ENCODE measurements around the gene SLC5A6.

The SLC5A6 gene

GRCh38 chr2:27247893-27248292, 35.8 kb upstream of the SLC5A6 start:
- no peak overlapping the region for H3K9ac ChIP-seq (ENCODE audit: low read length)
- no peak overlapping the region for H3K4me3 ChIP-seq (ENCODE audit: low read depth in 1 of 2, low read length in 2 of 2)
- H3K27ac ChIP-seq (ENCODE audit: low read depth, low read length), result no peak overlapping the region
- H3K4me1 ChIP-seq (ENCODE audit: insufficient read depth, low read length), result no peaks in the 10 kb centered on the region
- peaks cover 0 to 10% of the 10 kb centered on the region in 2 donors for H3K27me3 ChIP-seq (ENCODE audit: control insufficient read depth in 1 of 2, insufficient read depth in 2 of 2, low read length in 2 of 2)
- H3K36me3 ChIP-seq (ENCODE audit: insufficient read depth, low read length), result peaks cover 14% of the 10 kb centered on the region
- H3K9me3 ChIP-seq (ENCODE audit: low read length), result no peaks in the 10 kb centered on the region

- no peak overlapping the region for H3K9ac ChIP-seq (ENCODE audit: low read length)
- no peak overlapping the region for H3K27ac ChIP-seq (ENCODE audit: low read depth, low read length)
Measured at GRCh38 chr2:27245626-27246025, 33.6 kb upstream of the SLC5A6 start.

DNA sequence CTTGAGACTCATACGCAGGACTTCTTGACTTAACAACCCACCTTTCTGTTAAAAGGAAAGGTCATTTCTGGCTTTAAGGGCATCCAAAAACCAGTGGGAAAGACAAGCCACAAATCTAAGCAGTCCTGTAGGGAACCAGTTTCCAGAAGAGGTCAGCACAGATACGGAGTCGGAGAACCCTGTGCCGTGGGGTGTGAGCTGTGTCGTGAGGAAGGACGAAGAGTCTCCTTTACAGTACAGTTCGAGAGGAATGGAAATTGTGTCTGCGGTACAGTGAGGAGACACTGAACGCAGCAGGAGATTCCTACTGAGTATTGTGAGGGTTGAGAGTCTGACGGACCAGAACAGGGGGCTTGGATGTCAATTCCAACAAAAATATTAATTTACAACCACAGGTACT, 33.0 kb upstream of the SLC5A6 start:
- H3K4me1 ChIP-seq (ENCODE audit: insufficient read depth, low read length), result no peaks in the 10 kb centered on the region
- H3K27me3 ChIP-seq (ENCODE audit: control insufficient read depth in 1 of 2, insufficient read depth in 2 of 2, low read length in 2 of 2), result no peaks in the 10 kb centered on the region
- no peak overlapping the region for H3K27ac ChIP-seq (ENCODE audit: low read depth, low read length)
- peaks cover 39% of the 10 kb centered on the region for H3K36me3 ChIP-seq (ENCODE audit: insufficient read depth, low read length)
- H3K4me3 ChIP-seq (ENCODE audit: low read depth in 1 of 2, low read length in 2 of 2), result no peak overlapping the region
- H3K9ac ChIP-seq (ENCODE audit: low read length), result no peak overlapping the region
- no peaks in the 10 kb centered on the region for H3K9me3 ChIP-seq (ENCODE audit: low read length)

More at GRCh38 chr2:27245626-27246025, 33.6 kb upstream of the SLC5A6 start:
- no peaks in the 10 kb centered on the region for H3K4me1 ChIP-seq (ENCODE audit: insufficient read depth, low read length)
- H3K4me3 ChIP-seq (ENCODE audit: low read depth in 1 of 2, low read length in 2 of 2), result no peak overlapping the region
- H3K9me3 ChIP-seq (ENCODE audit: low read length), result no peaks in the 10 kb centered on the region
- peaks cover 0 to 2% of the 10 kb centered on the region in 2 donors for H3K27me3 ChIP-seq (ENCODE audit: control insufficient read depth in 1 of 2, insufficient read depth in 2 of 2, low read length in 2 of 2)
- H3K36me3 ChIP-seq (ENCODE audit: insufficient read depth, low read length), result peaks cover 34% of the 10 kb centered on the region

DNA sequence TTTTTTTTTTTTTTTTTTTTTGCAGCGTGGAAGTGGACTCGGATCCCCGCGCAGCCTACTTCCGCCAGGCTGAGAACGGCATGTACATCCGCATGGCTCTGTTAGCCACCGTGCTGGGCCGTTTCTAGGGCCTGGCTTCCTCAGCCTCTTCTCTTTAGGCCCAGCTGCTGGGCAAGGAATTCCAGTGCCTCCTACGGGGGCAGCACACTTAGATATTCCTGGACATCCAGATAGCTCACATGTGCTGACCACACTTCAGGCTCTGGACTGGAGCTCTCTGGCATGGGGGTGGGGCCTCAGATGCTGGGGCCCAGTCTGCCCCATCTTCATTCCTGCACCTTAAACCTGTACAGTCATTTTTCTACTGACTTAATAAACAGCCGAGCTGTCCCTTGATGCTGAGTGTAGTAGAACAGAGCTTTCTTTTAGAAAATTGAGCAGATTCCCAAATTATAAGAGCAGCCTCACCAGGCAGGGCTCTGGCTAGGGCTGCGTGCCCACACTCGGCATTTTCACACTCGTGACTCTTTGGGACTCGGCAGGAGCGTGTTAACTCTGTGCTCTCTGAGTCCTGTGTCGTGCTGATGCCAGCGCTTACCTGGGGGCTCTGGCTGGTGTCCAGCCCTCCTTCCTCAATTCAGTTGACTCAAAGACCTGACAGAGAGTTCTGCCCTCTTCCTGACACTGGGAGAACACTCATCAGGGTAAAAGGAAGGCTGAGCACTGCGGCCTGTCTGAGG, 31.5 kb upstream of the SLC5A6 start:
- no peak overlapping the region for H3K9ac ChIP-seq (ENCODE audit: low read length)
- H3K4me1 ChIP-seq (ENCODE audit: insufficient read depth, low read length), result no peaks in the 10 kb centered on the region
- H3K9me3 ChIP-seq (ENCODE audit: low read length), result no peaks in the 10 kb centered on the region
- no peak overlapping the region for H3K4me3 ChIP-seq (ENCODE audit: low read depth in 1 of 2, low read length in 2 of 2)
- peaks cover 42% of the 10 kb centered on the region for H3K36me3 ChIP-seq (ENCODE audit: insufficient read depth, low read length)
- H3K27me3 ChIP-seq (ENCODE audit: control insufficient read depth in 1 of 2, insufficient read depth in 2 of 2, low read length in 2 of 2), result no peaks in the 10 kb centered on the region
- H3K27ac ChIP-seq (ENCODE audit: low read depth, low read length), result no peak overlapping the region

- no peak overlapping the region for H3K27ac ChIP-seq (ENCODE audit: low read depth, low read length)
- no peak overlapping the region for H3K4me3 ChIP-seq (ENCODE audit: low read depth in 1 of 2, low read length in 2 of 2)
- peaks cover 52% of the 10 kb centered on the region for H3K36me3 ChIP-seq (ENCODE audit: insufficient read depth, low read length)
Measured at GRCh38 chr2:27242614-27242951, 30.5 kb upstream of the SLC5A6 start.

DNA sequence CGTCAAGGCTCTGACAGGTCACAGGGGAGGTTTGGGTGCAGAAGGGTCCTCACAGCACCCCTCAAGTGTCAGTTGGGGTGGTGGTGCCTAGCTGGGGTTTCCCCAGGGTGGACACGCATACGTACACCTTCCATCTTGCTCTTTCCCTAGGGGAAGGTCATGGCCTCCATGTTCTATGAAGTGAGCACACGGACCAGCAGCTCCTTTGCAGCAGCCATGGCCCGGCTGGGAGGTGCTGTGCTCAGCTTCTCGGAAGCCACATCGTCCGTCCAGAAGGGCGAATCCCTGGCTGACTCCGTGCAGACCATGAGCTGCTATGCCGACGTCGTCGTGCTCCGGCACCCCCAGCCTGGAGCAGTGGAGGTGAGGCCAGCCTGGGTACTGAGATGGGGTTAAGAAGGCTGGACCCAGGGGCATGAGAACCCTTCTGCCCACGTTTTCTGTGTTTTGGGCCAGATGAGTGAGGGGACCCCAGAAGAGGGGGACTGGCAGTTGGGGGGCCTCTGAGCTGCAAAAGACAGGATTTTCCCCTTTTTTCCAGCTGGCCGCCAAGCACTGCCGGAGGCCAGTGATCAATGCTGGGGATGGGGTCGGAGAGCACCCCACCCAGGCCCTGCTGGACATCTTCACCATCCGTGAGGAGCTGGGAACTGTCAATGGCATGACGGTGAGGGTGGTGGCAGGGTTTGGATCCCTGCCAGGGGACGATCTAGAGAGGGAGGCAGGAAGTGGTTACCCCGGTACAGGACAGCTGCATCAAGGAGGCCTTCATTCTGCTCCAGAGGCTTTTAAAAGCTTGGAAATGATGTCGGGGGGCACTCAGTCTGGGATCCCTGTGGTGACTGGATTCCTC, 29.9 kb upstream of the SLC5A6 start:
- Histone ChIP-seq H3K4me1 (ENCODE audit: insufficient read depth, low read length) (no peaks in the 10 kb centered on the region), H3K27me3 (ENCODE audit: control insufficient read depth in 1 of 2, insufficient read depth in 2 of 2, low read length in 2 of 2) (no peaks in the 10 kb centered on the region), H3K9ac (ENCODE audit: low read length) (no peak overlapping the region), H3K4me3 (ENCODE audit: low read depth in 1 of 2, low read length in 2 of 2) (no peak overlapping the region), H3K36me3 (ENCODE audit: insufficient read depth, low read length) (peaks cover 56% of the 10 kb centered on the region), H3K27ac (ENCODE audit: low read depth, low read length) (no peak overlapping the region), H3K9me3 (ENCODE audit: low read length) (no peaks in the 10 kb centered on the region)

More at GRCh38 chr2:27242614-27242951, 30.5 kb upstream of the SLC5A6 start:
- Histone ChIP-seq H3K9ac (ENCODE audit: low read length) (no peak overlapping the region), H3K27me3 (ENCODE audit: control insufficient read depth in 1 of 2, insufficient read depth in 2 of 2, low read length in 2 of 2) (no peaks in the 10 kb centered on the region), H3K4me1 (ENCODE audit: insufficient read depth, low read length) (no peaks in the 10 kb centered on the region), H3K9me3 (ENCODE audit: low read length) (no peaks in the 10 kb centered on the region)

- Histone ChIP-seq H3K9me3 (ENCODE audit: low read length) (no peaks in the 10 kb centered on the region), H3K27me3 (ENCODE audit: control insufficient read depth in 1 of 2, insufficient read depth in 2 of 2, low read length in 2 of 2) (no peaks in the 10 kb centered on the region), H3K36me3 (ENCODE audit: insufficient read depth, low read length) (peaks cover 70% of the 10 kb centered on the region), H3K4me1 (ENCODE audit: insufficient read depth, low read length) (no peaks in the 10 kb centered on the region), H3K27ac (ENCODE audit: low read depth, low read length) (no peak overlapping the region), H3K9ac (ENCODE audit: low read length) (no peak overlapping the region), H3K4me3 (ENCODE audit: low read depth in 1 of 2, low read length in 2 of 2) (no peak overlapping the region)
Measured at GRCh38 chr2:27240406-27240805, 28.3 kb upstream of the SLC5A6 start.

GRCh38 chr2:27238976-27239375, 26.9 kb upstream of the SLC5A6 start:
- peaks cover 77% of the 10 kb centered on the region for H3K36me3 ChIP-seq (ENCODE audit: insufficient read depth, low read length)
- H3K9me3 ChIP-seq (ENCODE audit: low read length), result no peaks in the 10 kb centered on the region
- no peak overlapping the region for H3K4me3 ChIP-seq (ENCODE audit: low read depth in 1 of 2, low read length in 2 of 2)
- no peak overlapping the region for H3K27ac ChIP-seq (ENCODE audit: low read depth, low read length)
- no peak overlapping the region for H3K9ac ChIP-seq (ENCODE audit: low read length)
- no peaks in the 10 kb centered on the region for H3K27me3 ChIP-seq (ENCODE audit: control insufficient read depth in 1 of 2, insufficient read depth in 2 of 2, low read length in 2 of 2)
- H3K4me1 ChIP-seq (ENCODE audit: insufficient read depth, low read length), result no peaks in the 10 kb centered on the region

DNA sequence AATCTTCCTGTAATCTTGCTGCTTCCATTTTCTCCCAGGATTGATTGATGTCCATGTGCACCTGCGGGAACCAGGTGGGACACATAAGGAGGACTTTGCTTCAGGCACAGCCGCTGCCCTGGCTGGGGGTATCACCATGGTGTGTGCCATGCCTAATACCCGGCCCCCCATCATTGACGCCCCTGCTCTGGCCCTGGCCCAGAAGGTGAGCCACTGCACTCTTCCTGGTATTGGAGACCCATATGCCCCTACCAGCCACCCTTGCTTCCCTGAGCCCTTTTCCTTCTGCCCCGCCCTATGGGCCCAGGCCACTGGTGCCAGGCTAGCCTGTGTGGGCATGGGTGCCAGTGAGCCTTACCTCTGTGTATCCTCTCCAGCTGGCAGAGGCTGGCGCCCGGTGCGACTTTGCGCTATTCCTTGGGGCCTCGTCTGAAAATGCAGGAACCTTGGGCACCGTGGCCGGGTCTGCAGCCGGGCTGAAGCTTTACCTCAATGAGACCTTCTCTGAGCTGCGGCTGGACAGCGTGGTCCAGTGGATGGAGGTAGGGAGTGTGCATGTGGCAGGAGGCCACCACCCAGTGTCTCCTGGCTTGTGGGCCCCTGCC, 25.4 kb upstream of the SLC5A6 start:
- H3K4me1 ChIP-seq (ENCODE audit: insufficient read depth, low read length), result no peaks in the 10 kb centered on the region
- H3K27ac ChIP-seq (ENCODE audit: low read depth, low read length), result no peak overlapping the region
- H3K27me3 ChIP-seq (ENCODE audit: control insufficient read depth in 1 of 2, insufficient read depth in 2 of 2, low read length in 2 of 2), result no peaks in the 10 kb centered on the region
- H3K9ac ChIP-seq (ENCODE audit: low read length), result no peak overlapping the region
- peaks cover 78% of the 10 kb centered on the region for H3K36me3 ChIP-seq (ENCODE audit: insufficient read depth, low read length)
- no peaks in the 10 kb centered on the region for H3K9me3 ChIP-seq (ENCODE audit: low read length)
- H3K4me3 ChIP-seq (ENCODE audit: low read depth in 1 of 2, low read length in 2 of 2), result no peak overlapping the region

DNA sequence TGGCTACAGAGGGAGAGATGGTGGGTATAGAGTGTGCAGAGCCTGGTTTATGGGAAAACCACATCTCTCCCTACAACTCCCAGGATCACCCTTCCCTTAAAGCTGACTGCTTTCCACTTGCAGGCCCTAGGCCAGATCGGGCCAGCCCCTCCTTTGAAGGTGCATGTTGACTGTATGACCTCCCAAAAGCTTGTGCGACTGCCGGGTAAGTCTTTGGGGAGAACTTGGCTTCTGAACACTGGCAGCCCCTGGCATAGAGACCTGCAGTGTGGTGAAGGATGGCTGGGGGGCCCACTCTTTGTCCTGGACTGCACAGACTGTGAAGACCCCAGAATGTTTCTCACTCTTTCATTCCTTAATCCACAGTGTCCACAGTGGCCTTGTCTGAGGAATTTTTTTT, 24.6 kb upstream of the SLC5A6 start:
- Histone ChIP-seq H3K9ac (ENCODE audit: low read length) (no peak overlapping the region), H3K36me3 (ENCODE audit: insufficient read depth, low read length) (peaks cover 80% of the 10 kb centered on the region), H3K4me1 (ENCODE audit: insufficient read depth, low read length) (no peaks in the 10 kb centered on the region), H3K4me3 (ENCODE audit: low read depth in 1 of 2, low read length in 2 of 2) (no peak overlapping the region), H3K27me3 (ENCODE audit: control insufficient read depth in 1 of 2, insufficient read depth in 2 of 2, low read length in 2 of 2) (no peaks in the 10 kb centered on the region), H3K27ac (ENCODE audit: low read depth, low read length) (no peak overlapping the region), H3K9me3 (ENCODE audit: low read length) (no peaks in the 10 kb centered on the region)

GRCh38 chr2:27236136-27236535, 24.1 kb upstream of the SLC5A6 start:
- H3K27me3 ChIP-seq (ENCODE audit: control insufficient read depth in 1 of 2, insufficient read depth in 2 of 2, low read length in 2 of 2), result no peaks in the 10 kb centered on the region
- H3K9me3 ChIP-seq (ENCODE audit: low read length), result no peaks in the 10 kb centered on the region
- H3K27ac ChIP-seq (ENCODE audit: low read depth, low read length), result no peak overlapping the region
- H3K4me1 ChIP-seq (ENCODE audit: insufficient read depth, low read length), result no peaks in the 10 kb centered on the region
- H3K4me3 ChIP-seq (ENCODE audit: low read depth in 1 of 2, low read length in 2 of 2), result no peak overlapping the region
- H3K9ac ChIP-seq (ENCODE audit: low read length), result no peak overlapping the region
- H3K36me3 ChIP-seq (ENCODE audit: insufficient read depth, low read length), result peaks cover 81% of the 10 kb centered on the region

Data from muscle layer of colon (tissue), 2 donors.